Keratinocyte (primary cell): ENCODE results near the gene MYOCOS. TPM values are rescaled to one million over a fixed set of nuclear protein-coding genes. Genes with fewer than 3 reads are reported as not detected.

Experiments
- DNase-seq: peaks from one replicate; pipeline ENCODE4 v3.0.0-alpha.2; 2011; ENCODE audit warnings: low read depth, missing footprints, low spot score
- FAIRE-seq: peaks from 2 replicates; lab custom pipeline; 2011; peaks lifted over from hg19 to GRCh38; lab: Jason Lieb, UNC
- H2AFZ ChIP-seq: 2 replicates; pipeline ENCODE4 v1.6.0; 2012; ENCODE audit warnings: low read length, control low read depth, inconsistent platforms; ENCODE audit not compliant: control insufficient read depth
- H3K27ac ChIP-seq: 2 replicates; pipeline ENCODE4 v1.5.1; 2011; ENCODE audit warnings: low read length; ENCODE audit not compliant: control insufficient read depth, insufficient read depth
- H3K27me3 ChIP-seq: 3 replicates; pipeline ENCODE4 v1.6.0; 2011; ENCODE audit warnings: low read length; ENCODE audit not compliant: control insufficient read depth, insufficient read depth; ENCODE audit errors: extremely low read depth
- H3K36me3 ChIP-seq, 2 experiments: 2 replicates in 1 of 2; 3 replicates in 1 of 2; pipeline ENCODE4 v1.5.1; 2011; ENCODE audit warnings: low read length in 2 of 2, mild to moderate bottlenecking in 1 of 2; ENCODE audit not compliant: control insufficient read depth in 2 of 2, insufficient read depth in 2 of 2; ENCODE audit errors: extremely low read depth in 1 of 2
- H3K4me1 ChIP-seq: 3 replicates; pipeline ENCODE4 v1.5.1; 2011; ENCODE audit warnings: low read length; ENCODE audit not compliant: control insufficient read depth, insufficient read depth; ENCODE audit errors: extremely low read depth
- H3K4me2 ChIP-seq: 3 replicates; pipeline ENCODE4 v1.6.0; 2011; ENCODE audit warnings: low read depth, low read length; ENCODE audit not compliant: control insufficient read depth, insufficient read depth; ENCODE audit errors: extremely low read depth
- H3K4me3 ChIP-seq, 3 experiments: fragments of 200-600 bp in 1 of 3; sonication (generic) in 1 of 3; 2 replicates in 2 of 3; 3 replicates in 1 of 3; pipeline ENCODE4 v1.5.1; 2011 to 2016; ENCODE audit warnings: low read length in 3 of 3, mild to moderate bottlenecking in 3 of 3, control low read depth in 2 of 3, inconsistent platforms in 1 of 3, low read depth in 1 of 3, mixed read lengths in 1 of 3, mixed run types in 1 of 3, moderate library complexity in 1 of 3; ENCODE audit not compliant: control insufficient read depth in 2 of 3, insufficient read depth in 2 of 3; ENCODE audit errors: extremely low read depth in 1 of 3
- H3K79me2 ChIP-seq: 2 replicates; pipeline ENCODE4 v1.6.0; 2012; ENCODE audit warnings: low read length; ENCODE audit not compliant: control insufficient read depth, insufficient read depth
- H3K9ac ChIP-seq: 3 replicates; pipeline ENCODE4 v1.6.0; 2011; ENCODE audit warnings: low read length; ENCODE audit not compliant: control insufficient read depth, insufficient read depth; ENCODE audit errors: extremely low read depth
- H3K9me1 ChIP-seq: 3 replicates; pipeline ENCODE4 v1.6.0; 2011; ENCODE audit warnings: low read length; ENCODE audit not compliant: control insufficient read depth, insufficient read depth; ENCODE audit errors: extremely low read depth
- H3K9me3 ChIP-seq: 2 replicates; pipeline ENCODE4 v1.5.1; 2012; ENCODE audit warnings: low read depth, low read length; ENCODE audit not compliant: control insufficient read depth
- H4K20me1 ChIP-seq: 3 replicates; pipeline ENCODE4 v1.6.0; 2011; ENCODE audit warnings: low read length; ENCODE audit not compliant: control insufficient read depth, insufficient read depth; ENCODE audit errors: extremely low read depth
- EZH2 ChIP-seq: IDR thresholded peaks from one replicate; pipeline ENCODE4 v1.6.1; 2012; ENCODE audit warnings: inconsistent platforms, mild to moderate bottlenecking, low read length, moderate library complexity
- dilution Hi-C: fragments of 300-500 bp; cut with MboI; formaldehyde crosslinking; loops from one replicate; pipeline ENCODE4 v1.7.0; 2020; ENCODE audit warnings: low sequenced_read_pairs; ENCODE audit not compliant: extremely low pct_ligation_motif_present
- polyA plus RNA-seq, 5 experiments: library from polyadenylated mRNA; depleted of rRNA in 3 of 5; stranded (reverse) in 3 of 5; stranded (forward) in 1 of 5; unstranded in 1 of 5; fragments of >200 nt; gene quantifications; 1 replicate in 1 of 5; 2 replicates in 3 of 5; 3 replicates in 1 of 5; pipeline versions ENCODE4 v1.2.1 to v1.2.3, GENCODE V29; 2011 to 2012; ENCODE audit warnings: missing spikeins in 2 of 5, low read depth in 1 of 5, low replicate concordance in 1 of 5
- TF ChIP-seq, protein P1 (sequence below), 3 experiments: IDR thresholded peaks in 1 of 3; conservative IDR thresholded peaks in 1 of 3; optimal IDR thresholded peaks in 1 of 3; 2 replicates in 2 of 3; 3 replicates in 1 of 3; pipeline versions ENCODE3 to v1.5.1; 2011; ENCODE audit warnings: low read length in 3 of 3, mild to moderate bottlenecking in 3 of 3, moderate library complexity in 2 of 3, control low read depth in 1 of 3, inconsistent platforms in 1 of 3; ENCODE audit not compliant: insufficient read depth in 2 of 3; ENCODE audit errors: extremely low read depth in 1 of 3

The MYOCOS gene
- polyA plus RNA-seq, 1 donor (not counting 4 experiments of a cell fraction or from before 2014, with no cell fraction given) = 0.05 TPM

DNA sequence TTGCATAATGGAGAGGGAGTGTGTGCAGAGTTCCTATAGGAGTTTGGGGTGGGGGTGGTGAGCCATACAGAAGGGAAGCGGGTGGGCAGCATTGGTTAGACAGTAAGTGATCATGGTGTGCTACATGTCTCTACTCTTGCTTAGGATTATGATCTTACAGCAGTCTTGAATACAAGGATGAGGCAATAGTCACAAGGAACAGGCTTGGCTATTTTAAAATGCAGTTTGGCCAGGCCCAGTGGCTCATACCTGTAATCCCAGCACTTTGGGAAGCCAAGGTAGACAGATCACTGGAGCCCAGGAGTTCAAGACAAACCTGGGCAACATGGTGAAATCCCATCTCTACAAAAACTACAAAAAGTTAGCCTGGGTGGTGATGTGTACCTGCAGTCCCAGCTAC, 18.2 kb downstream of the MYOCOS start:
- dilution Hi-C loops = loop anchor here (25.0 kb wide), 1 partner anchor 347 kb away; no protein-coding TSS in a partner anchor
- Histone ChIP-seq H3K9me3 (no peaks in the 10 kb centered on the region), H4K20me1 (no peaks in the 10 kb centered on the region), H3K36me3 (no peaks in the 10 kb centered on the region), H3K4me2 (no peak overlapping the region), H2AFZ (no peak overlapping the region), H3K27ac (no peak overlapping the region), H3K9me1 (no peaks in the 10 kb centered on the region), H3K4me1 (no peaks in the 10 kb centered on the region), H3K9ac (no peak overlapping the region), H3K27me3 (no peaks in the 10 kb centered on the region), H3K4me3 (no peak overlapping the region), H3K79me2 (no peaks in the 10 kb centered on the region)
- TF ChIP-seq EZH2 = no peak
- TF ChIP-seq, protein P1, sequence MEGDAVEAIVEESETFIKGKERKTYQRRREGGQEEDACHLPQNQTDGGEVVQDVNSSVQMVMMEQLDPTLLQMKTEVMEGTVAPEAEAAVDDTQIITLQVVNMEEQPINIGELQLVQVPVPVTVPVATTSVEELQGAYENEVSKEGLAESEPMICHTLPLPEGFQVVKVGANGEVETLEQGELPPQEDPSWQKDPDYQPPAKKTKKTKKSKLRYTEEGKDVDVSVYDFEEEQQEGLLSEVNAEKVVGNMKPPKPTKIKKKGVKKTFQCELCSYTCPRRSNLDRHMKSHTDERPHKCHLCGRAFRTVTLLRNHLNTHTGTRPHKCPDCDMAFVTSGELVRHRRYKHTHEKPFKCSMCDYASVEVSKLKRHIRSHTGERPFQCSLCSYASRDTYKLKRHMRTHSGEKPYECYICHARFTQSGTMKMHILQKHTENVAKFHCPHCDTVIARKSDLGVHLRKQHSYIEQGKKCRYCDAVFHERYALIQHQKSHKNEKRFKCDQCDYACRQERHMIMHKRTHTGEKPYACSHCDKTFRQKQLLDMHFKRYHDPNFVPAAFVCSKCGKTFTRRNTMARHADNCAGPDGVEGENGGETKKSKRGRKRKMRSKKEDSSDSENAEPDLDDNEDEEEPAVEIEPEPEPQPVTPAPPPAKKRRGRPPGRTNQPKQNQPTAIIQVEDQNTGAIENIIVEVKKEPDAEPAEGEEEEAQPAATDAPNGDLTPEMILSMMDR (optimal IDR thresholded peaks at IDR 0.05 in 1 of 3, IDR thresholded peaks at IDR 0.05 in 1 of 3, conservative IDR thresholded peaks at IDR 0.05 in 1 of 3; ENCODE audit: extremely low read depth in 1 of 3, insufficient read depth in 2 of 3, low read length in 3 of 3) = no peak
- FAIRE-seq = no peak
- DNase-seq = no peak

DNA sequence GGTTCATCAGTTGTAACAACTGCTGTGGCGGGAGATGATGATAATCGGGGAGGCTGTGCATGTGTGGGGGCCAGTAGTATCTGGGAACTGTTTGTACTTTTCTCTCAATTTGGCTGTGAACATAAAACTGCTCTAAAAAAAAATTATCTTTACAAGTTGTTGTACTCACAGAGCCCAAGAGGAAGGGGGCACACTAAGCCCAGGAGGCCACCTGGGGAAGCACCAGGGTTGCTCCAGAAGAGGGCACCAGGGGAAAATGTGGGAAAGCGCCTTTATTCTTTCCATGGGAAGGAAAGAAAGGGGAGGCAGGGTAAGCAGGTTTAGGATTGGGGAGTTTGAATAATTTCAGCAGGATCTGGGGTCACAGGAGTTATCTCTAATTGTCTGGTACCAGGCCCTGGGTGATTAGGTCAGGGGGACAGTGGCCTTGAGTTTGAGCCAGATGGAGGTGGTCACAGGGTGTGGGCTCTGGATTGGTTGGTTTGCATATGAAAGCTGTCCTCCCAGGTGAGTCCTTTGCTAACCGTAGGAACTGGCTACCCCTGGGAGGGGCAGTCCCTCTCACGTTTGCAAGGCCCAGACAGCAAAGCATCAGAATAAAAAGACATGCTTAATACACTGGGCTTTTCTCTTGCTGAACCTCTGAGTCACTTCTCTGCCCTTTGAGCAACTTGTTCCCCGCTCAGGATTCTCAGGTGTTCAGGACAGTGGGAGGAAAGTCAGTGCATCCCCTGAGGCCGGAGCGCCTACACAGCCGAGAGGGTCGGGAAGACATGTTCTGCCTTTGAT, 19.2 kb downstream of the MYOCOS start:
- no peak overlapping the region for H3K27ac ChIP-seq
- H2AFZ ChIP-seq = no peak overlapping the region
- dilution Hi-C loops = loop anchor here (25.0 kb wide), 1 partner anchor 346 kb away; no protein-coding TSS in a partner anchor
- FAIRE-seq (no peak), DNase-seq (no peak)
- TF ChIP-seq, protein P1 (optimal IDR thresholded peaks at IDR 0.05 in 1 of 3, IDR thresholded peaks at IDR 0.05 in 1 of 3, conservative IDR thresholded peaks at IDR 0.05 in 1 of 3; ENCODE audit: extremely low read depth in 1 of 3, insufficient read depth in 2 of 3, low read length in 3 of 3) = no peak
- no peak for TF ChIP-seq EZH2
- no peaks in the 10 kb centered on the region for H4K20me1 ChIP-seq
- H3K27me3 ChIP-seq = no peaks in the 10 kb centered on the region
- no peak overlapping the region for H3K4me2 ChIP-seq
- no peaks in the 10 kb centered on the region for H3K36me3 ChIP-seq
- no peaks in the 10 kb centered on the region for H3K9me3 ChIP-seq
- H3K4me1 ChIP-seq = no peaks in the 10 kb centered on the region
- no peaks in the 10 kb centered on the region for H3K79me2 ChIP-seq
- H3K9ac ChIP-seq = no peak overlapping the region
- H3K9me1 ChIP-seq = no peaks in the 10 kb centered on the region
- no peak overlapping the region for H3K4me3 ChIP-seq
